Measurements from ENCODE around the gene EMILIN1. TPM values are rescaled to one million over a fixed set of nuclear protein-coding genes. Genes with fewer than 3 reads are reported as not detected.

Gene EMILIN1
- total and polyA plus RNA-seq, 10 of the 15 experiments (the other 5 are each of a cell fraction or from before 2014, with no cell fraction given) = 0.01 to 2.3 (median 1.2) TPM; not detected in 2

- WGBS (ENCODE audit: insufficient coverage, insufficient replicate concordance, low lambda C conversion rate, missing lambda C conversion rate) = 98% methylated on average over 11 of the region's 11 CpGs
- TF ChIP-seq RELA (IDR thresholded peaks at IDR 0.05; ENCODE audit: borderline replicate concordance, partially characterized antibody) (no peak), ZBTB4 (CRISPR knock-in tag; IDR thresholded peaks at IDR 0.05) (no peak), NFYB (IDR thresholded peaks at IDR 0.05; ENCODE audit: insufficient read depth, low read depth, low read length) (no peak), PRDM15 (CRISPR knock-in tag; IDR thresholded peaks at IDR 0.05) (no peak), TAF1 (IDR thresholded peaks at IDR 0.05; ENCODE audit: borderline replicate concordance, low read depth, low read length) (no peak), BCL11A (IDR thresholded peaks at IDR 0.05; ENCODE audit: low read depth, low read length) (no peak), SIN3A (IDR thresholded peaks at IDR 0.05; ENCODE audit: low read depth, low read length) (no peak), GATAD2B (conservative IDR thresholded peaks at IDR 0.05; ENCODE audit: low read depth) (no peak), CHD2 (IDR thresholded peaks at IDR 0.05; ENCODE audit: borderline replicate concordance, low read depth, low read length) (no peak), MYC (IDR thresholded peaks at IDR 0.05; ENCODE audit: insufficient read depth, insufficient read length, insufficient replicate concordance, low read length, severe bottlenecking) (no peak), MAX (IDR thresholded peaks at IDR 0.05; ENCODE audit: low read depth, low read length) (no peak), ASH2L (IDR thresholded peaks at IDR 0.05; ENCODE audit: borderline replicate concordance, low read depth) (no peak)
Measured at GRCh38 chr2:27054721-27055120, 23.7 kb upstream of the EMILIN1 start.

More at GRCh38 chr2:27054721-27055120, 23.7 kb upstream of the EMILIN1 start:
- Histone ChIP-seq H3K4me2 (ENCODE audit: control insufficient read depth, insufficient read depth) (no peak overlapping the region), H3K27ac (ENCODE audit: control insufficient read depth, insufficient read depth) (no peak overlapping the region), H3K4me3 (no peak overlapping the region), H3K9ac (ENCODE audit: control insufficient read depth, insufficient read depth, low read length) (no peak overlapping the region), H4K20me1 (ENCODE audit: control insufficient read depth, insufficient read depth) (no peaks in the 10 kb centered on the region), H2AFZ (ENCODE audit: control insufficient read depth, low read depth, low read length) (no peak overlapping the region), H3K79me2 (ENCODE audit: control insufficient read depth, insufficient read depth, low read length) (0 out of 2 replicates have a peak, but pooled peaks cover 1% of the 10 kb centered on the region), H3K27me3 (replicated peaks in 1 of 2; ENCODE audit: control insufficient read depth in 2 of 2, insufficient read depth in 2 of 2, low read length in 1 of 2) (no peaks in the 10 kb centered on the region), H3K36me3 (ENCODE audit: control insufficient read depth in 2 of 2, insufficient read depth in 2 of 2, low read length in 1 of 2) (peaks cover 3 to 27% of the 10 kb centered on the region in 2 experiments), H3K4me1 (ENCODE audit: control insufficient read depth, insufficient read depth, low read length) (peaks cover 4% of the 10 kb centered on the region), H3K9me3 (replicated peaks; ENCODE audit: control insufficient read depth, insufficient read depth, low read length) (no peaks in the 10 kb centered on the region)
- ChIA-PET RAD21 (ENCODE audit: unreplicated experiment) (no interaction called here), SMC1A (ENCODE audit: uncharacterized antibody, unreplicated experiment) (interaction anchor here (1.5 kb wide), 1 partner anchor 12 kb away, joined by 3 read pairs; no protein-coding TSS in a partner anchor), CTCF (interaction anchor here (1.1 to 2.9 kb wide), 2 partner anchors 10 to 42 kb away, joined by 5 to 7 read pairs; no protein-coding TSS in a partner anchor), POLR2A (interaction anchor here (0.8 to 8.9 kb wide), 3 partner anchors 15 to 26 kb away, joined by 3 to 139 read pairs (median 3); partner anchors contain the start of gene OST4)
- intact Hi-C loops (cut with micrococcal nuclease; ENCODE audit: unreplicated experiment) = loop anchor here (5.0 kb wide), 1 partner anchor 267 kb away; the partner anchor contains the start of gene CENPA
- in situ Hi-C loops (cut with MboI) = no loop called here
- no TSS peak for BruUV-seq (replicated peaks)
- no peak for FAIRE-seq
- no peak for ATAC-seq
- no peak for DNase-seq (ENCODE audit: low read depth, low spot score)

Measured in GM12878 (cell line).